HEK293T (cell line): ENCODE measurements around the gene FOXN1.

Source experiments
- ARNT ChIP-seq: fragments of 450-650 bp; IDR thresholded peaks from 2 replicates; pipeline ENCODE4 v1.6.1; 2017; ENCODE audit warnings: mild to moderate bottlenecking
- BHLHE40 ChIP-seq: fragments of 450-650 bp; IDR thresholded peaks from 2 replicates; pipeline ENCODE4 v1.6.1; 2016; ENCODE audit warnings: mild to moderate bottlenecking, moderate library complexity, borderline replicate concordance
- ELF4 ChIP-seq: fragments of 450-650 bp; IDR thresholded peaks from 2 replicates; pipeline ENCODE4 v1.6.1; 2017; ENCODE audit warnings: antibody characterized with exemption
- FOXA1 ChIP-seq: fragments of 450-650 bp; IDR thresholded peaks from 2 replicates; pipeline ENCODE4 v1.6.1; 2016; ENCODE audit warnings: mild to moderate bottlenecking
- FOXK2 ChIP-seq: fragments of 450-650 bp; IDR thresholded peaks from 2 replicates; pipeline ENCODE4 v1.6.1; 2016; ENCODE audit warnings: mild to moderate bottlenecking
- FOXM1 ChIP-seq: fragments of 450-650 bp; IDR thresholded peaks from 2 replicates; pipeline ENCODE4 v1.6.1; 2017; ENCODE audit warnings: mild to moderate bottlenecking, borderline replicate concordance
- LEF1 ChIP-seq: fragments of 450-650 bp; IDR thresholded peaks from 2 replicates; pipeline ENCODE4 v1.6.1; 2017; ENCODE audit warnings: mild to moderate bottlenecking, borderline replicate concordance
- NFRKB ChIP-seq: fragments of 450-650 bp; IDR thresholded peaks from 2 replicates; pipeline ENCODE4 v1.6.1; 2016; ENCODE audit warnings: mild to moderate bottlenecking, moderate library complexity
- SP1 ChIP-seq: fragments of 450-650 bp; IDR thresholded peaks from 2 replicates; pipeline ENCODE4 v1.6.1; 2017
- SUZ12 ChIP-seq: fragments of 450-650 bp; IDR thresholded peaks from 2 replicates; pipeline ENCODE4 v1.6.1; 2016; ENCODE audit warnings: mild to moderate bottlenecking
- TARDBP ChIP-seq: fragments of 450-650 bp; IDR thresholded peaks from 2 replicates; pipeline ENCODE4 v1.6.1; 2016
- ZNF384 ChIP-seq: fragments of 450-650 bp; IDR thresholded peaks from 2 replicates; pipeline ENCODE4 v1.6.1; 2016
- TF ChIP-seq, protein P1 (sequence below): fragments of 450-650 bp; IDR thresholded peaks from 2 replicates; pipeline ENCODE4 v1.6.1; 2016

DNA sequence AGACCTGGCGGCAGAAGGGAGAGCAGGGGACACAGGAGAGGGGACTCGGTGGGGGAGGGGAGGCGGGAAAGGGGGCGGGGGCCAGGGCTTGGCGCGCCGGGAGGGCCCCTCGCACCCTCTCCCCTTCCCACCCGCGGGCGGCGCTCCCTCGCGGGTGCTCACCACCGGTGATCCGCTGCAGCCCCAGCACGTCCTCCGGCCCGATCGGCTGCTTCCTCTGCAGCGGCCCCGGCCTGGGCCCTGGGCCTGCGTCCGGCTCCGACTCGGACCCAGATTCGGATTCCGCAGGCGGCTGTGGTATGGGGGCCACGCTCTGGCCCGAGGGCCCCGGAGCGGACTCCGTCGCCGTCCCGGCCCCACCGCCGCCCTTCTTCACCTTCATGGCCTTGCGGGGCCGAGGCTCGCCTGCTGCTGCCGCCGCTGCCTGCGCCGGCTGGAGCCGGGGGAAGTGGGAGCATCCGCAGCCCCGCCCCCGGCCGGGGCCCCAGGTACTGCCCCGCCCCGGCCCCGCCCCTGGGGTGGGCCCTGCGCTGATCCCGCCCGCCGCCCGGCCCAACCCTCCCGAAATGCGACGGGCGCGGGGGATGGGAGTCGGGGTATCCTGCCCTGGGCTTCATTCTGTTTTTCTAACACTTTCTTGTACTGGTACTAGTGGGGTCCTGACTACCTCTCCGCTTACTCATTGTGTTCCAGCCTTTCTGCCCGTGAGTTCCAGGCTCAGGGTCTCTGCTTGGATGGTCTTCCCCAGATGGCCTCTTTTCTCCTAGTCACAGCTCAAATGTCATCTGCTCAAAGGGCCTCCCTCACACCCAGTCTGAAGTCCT is 46.2 kb downstream of the FOXN1 start, which contains the start of gene UNC119:
- TF ChIP-seq SUZ12 (no peak), SP1 (no peak), ZNF384 (no peak), FOXK2 (no peak), FOXM1 (no peak), TARDBP (no peak), FOXA1 (no peak), BHLHE40 (no peak), NFRKB (no peak), ARNT (no peak), LEF1 (no peak), ELF4 (no peak)
- TF ChIP-seq, protein P1, sequence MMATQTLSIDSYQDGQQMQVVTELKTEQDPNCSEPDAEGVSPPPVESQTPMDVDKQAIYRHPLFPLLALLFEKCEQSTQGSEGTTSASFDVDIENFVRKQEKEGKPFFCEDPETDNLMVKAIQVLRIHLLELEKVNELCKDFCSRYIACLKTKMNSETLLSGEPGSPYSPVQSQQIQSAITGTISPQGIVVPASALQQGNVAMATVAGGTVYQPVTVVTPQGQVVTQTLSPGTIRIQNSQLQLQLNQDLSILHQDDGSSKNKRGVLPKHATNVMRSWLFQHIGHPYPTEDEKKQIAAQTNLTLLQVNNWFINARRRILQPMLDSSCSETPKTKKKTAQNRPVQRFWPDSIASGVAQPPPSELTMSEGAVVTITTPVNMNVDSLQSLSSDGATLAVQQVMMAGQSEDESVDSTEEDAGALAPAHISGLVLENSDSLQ: no peak
